Lower leg skin (tissue), 3 donors: Measurements from ENCODE around the gene SNRPF.

Source experiments
- POLR2A ChIP-seq, 2 donors: fragments of 450-650 bp; IDR thresholded peaks; one replicate each; pipeline ENCODE4 v1.6.1; 2016 to 2017; ENCODE audit warnings: antibody characterized with exemption in 2 of 2, mild to moderate bottlenecking in 1 of 2, moderate library complexity in 1 of 2
- TF ChIP-seq, protein P1 (sequence below), 3 donors: fragments of 450-650 bp; IDR thresholded peaks; one replicate each; pipeline ENCODE4 v1.5.1; 2016; ENCODE audit warnings: antibody characterized with exemption in 3 of 3, mild to moderate bottlenecking in 3 of 3, moderate library complexity in 2 of 3

DNA sequence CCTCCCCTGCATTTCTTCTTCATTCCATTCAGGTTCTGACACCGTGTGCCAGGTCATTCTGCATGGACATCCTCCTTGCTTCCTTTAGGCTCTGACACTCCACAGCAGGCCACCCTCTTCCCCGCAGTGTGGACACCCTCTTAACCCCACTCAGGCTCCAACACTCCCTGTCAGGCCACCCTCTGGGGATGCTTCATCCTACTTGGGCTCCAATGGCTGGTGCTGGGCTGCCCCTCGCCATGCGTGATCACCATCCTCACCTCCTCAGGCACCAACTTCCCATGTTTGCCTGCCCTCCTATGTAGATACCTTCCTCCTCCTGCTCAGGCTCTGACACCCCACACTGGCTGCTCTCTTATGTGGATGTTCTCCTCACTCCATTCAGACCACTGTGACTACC, 6.6 kb upstream of the SNRPF start:
- TF ChIP-seq, protein P1, sequence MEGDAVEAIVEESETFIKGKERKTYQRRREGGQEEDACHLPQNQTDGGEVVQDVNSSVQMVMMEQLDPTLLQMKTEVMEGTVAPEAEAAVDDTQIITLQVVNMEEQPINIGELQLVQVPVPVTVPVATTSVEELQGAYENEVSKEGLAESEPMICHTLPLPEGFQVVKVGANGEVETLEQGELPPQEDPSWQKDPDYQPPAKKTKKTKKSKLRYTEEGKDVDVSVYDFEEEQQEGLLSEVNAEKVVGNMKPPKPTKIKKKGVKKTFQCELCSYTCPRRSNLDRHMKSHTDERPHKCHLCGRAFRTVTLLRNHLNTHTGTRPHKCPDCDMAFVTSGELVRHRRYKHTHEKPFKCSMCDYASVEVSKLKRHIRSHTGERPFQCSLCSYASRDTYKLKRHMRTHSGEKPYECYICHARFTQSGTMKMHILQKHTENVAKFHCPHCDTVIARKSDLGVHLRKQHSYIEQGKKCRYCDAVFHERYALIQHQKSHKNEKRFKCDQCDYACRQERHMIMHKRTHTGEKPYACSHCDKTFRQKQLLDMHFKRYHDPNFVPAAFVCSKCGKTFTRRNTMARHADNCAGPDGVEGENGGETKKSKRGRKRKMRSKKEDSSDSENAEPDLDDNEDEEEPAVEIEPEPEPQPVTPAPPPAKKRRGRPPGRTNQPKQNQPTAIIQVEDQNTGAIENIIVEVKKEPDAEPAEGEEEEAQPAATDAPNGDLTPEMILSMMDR (IDR thresholded peaks at IDR 0.05) = no peak
- no peak for TF ChIP-seq POLR2A (IDR thresholded peaks at IDR 0.05)
